ENCODE data around the gene ZBTB20. TPM values are rescaled to one million over a fixed set of nuclear protein-coding genes. Genes with fewer than 3 reads are reported as not detected.
"Not testable (repeated sequence)": the region's sequence is repeated elsewhere in the genome, so short reads cannot be mapped to it uniquely, and the experiment has no call there.

ZBTB20 gene
- total RNA-seq, 1 experiment from 2014 or later, result 26.4 TPM

- DNase-seq (ENCODE audit: low read depth), result peak; percentile 100
Measured at GRCh38 chr3:115147329-115148141, 447 bp upstream of the ZBTB20 start.

- peak; percentile 83 for DNase-seq (ENCODE audit: low read depth)
Measured at GRCh38 chr3:115146032-115146417, 1.1 kb downstream of the ZBTB20 start.

GRCh38 chr3:115141033-115141757 lies 5.9 kb downstream of the ZBTB20 start:
- DNase-seq (ENCODE audit: low read depth), result no peak

- DNase-seq (ENCODE audit: low read depth), result no peak
Measured at GRCh38 chr3:115139072-115139471, 8.0 kb downstream of the ZBTB20 start.

GRCh38 chr3:115134648-115135347 lies 12.3 kb downstream of the ZBTB20 start:
- DNase-seq (ENCODE audit: low read depth), result no peak

GRCh38 chr3:115127208-115127607 lies 19.9 kb downstream of the ZBTB20 start:
- DNase-seq (ENCODE audit: low read depth), result no peak

GRCh38 chr3:115120597-115120996 lies 26.5 kb downstream of the ZBTB20 start:
- DNase-seq (ENCODE audit: low read depth), result no peak

- DNase-seq (ENCODE audit: low read depth), result peak; percentile 72
Measured at GRCh38 chr3:115113367-115113766, 33.7 kb downstream of the ZBTB20 start.

- peak; percentile 24 for DNase-seq (ENCODE audit: low read depth)
Measured at GRCh38 chr3:115111632-115112031, 35.5 kb downstream of the ZBTB20 start.

GRCh38 chr3:115110830-115111229 lies 36.3 kb downstream of the ZBTB20 start:
- no peak for DNase-seq (ENCODE audit: low read depth)

GRCh38 chr3:115110066-115110465 lies 37.0 kb downstream of the ZBTB20 start:
- not testable (repeated sequence) for DNase-seq (ENCODE audit: low read depth)

GRCh38 chr3:115108614-115109013 lies 38.5 kb downstream of the ZBTB20 start:
- DNase-seq (ENCODE audit: low read depth), result no peak

- DNase-seq (ENCODE audit: low read depth), result no peak
Measured at GRCh38 chr3:115102046-115102445, 45.0 kb downstream of the ZBTB20 start.

GRCh38 chr3:115100806-115101205 lies 46.3 kb downstream of the ZBTB20 start:
- no peak for DNase-seq (ENCODE audit: low read depth)

GRCh38 chr3:115099986-115100571 lies 47.0 kb downstream of the ZBTB20 start:
- DNase-seq (ENCODE audit: low read depth), result peak; percentile 76

GRCh38 chr3:115099134-115099985 lies 47.7 kb downstream of the ZBTB20 start:
- DNase-seq (ENCODE audit: low read depth), result no peak

- no peak for DNase-seq (ENCODE audit: low read depth)
Measured at GRCh38 chr3:115098354-115099073, 48.6 kb downstream of the ZBTB20 start.

- no peak for DNase-seq (ENCODE audit: low read depth)
Measured at GRCh38 chr3:115095236-115095635, 51.9 kb downstream of the ZBTB20 start.

GRCh38 chr3:115092220-115092791 lies 54.8 kb downstream of the ZBTB20 start:
- DNase-seq (ENCODE audit: low read depth), result peak; percentile 77

GRCh38 chr3:115090712-115091111 lies 56.4 kb downstream of the ZBTB20 start:
- no peak for DNase-seq (ENCODE audit: low read depth)
